GM12874 (cell line): Measurements from ENCODE around the gene DDX39B.

Source experiments
- CTCF ChIP-seq: IDR thresholded peaks from 2 replicates; pipeline ENCODE4 v1.5.1; 2011; ENCODE audit warnings: low read depth, mild to moderate bottlenecking, control low read depth, low read length, moderate library complexity; ENCODE audit not compliant: insufficient read depth

The DDX39B gene

DNA sequence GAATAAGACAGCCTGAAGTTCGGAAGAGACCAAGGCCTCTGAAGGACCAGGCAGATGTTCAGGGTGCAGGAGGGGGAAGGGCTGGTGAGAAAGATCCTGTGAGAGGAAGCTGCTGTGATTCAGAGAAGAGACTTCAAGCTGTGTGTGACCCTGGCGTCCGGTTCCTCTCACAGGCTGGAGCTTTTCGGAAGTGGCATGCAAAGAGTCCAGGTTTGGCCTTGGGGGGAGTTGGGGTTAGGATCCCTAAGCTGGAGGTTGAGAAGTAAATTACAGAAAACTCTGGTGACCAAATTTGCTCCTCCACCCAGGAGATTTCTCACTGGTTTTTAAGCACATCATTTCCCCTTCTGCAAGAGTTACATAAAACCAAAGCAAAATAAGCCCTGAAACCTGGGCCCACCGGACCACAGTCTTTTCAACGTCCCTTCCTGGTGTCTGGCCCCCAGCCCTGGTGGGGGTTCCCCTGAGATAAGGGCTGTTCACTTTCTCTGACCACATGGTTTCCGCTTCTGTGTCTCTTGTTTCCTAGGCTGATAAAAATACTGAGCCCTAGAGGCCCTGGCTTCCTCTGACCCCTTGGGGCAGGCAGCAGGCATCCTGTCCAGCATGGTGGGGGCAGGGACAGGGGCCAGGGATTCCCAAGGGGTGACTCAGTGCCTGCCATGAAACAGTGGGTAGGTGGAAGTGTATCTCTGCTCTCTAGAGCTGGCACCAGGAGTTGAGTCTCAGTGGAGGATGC, 18.3 kb upstream of the DDX39B start:
- no peak for TF ChIP-seq CTCF

- TF ChIP-seq CTCF: no peak
These were observed 17.8 kb upstream of the DDX39B start for GRCh38 chr6:31559606-31559957.

DNA sequence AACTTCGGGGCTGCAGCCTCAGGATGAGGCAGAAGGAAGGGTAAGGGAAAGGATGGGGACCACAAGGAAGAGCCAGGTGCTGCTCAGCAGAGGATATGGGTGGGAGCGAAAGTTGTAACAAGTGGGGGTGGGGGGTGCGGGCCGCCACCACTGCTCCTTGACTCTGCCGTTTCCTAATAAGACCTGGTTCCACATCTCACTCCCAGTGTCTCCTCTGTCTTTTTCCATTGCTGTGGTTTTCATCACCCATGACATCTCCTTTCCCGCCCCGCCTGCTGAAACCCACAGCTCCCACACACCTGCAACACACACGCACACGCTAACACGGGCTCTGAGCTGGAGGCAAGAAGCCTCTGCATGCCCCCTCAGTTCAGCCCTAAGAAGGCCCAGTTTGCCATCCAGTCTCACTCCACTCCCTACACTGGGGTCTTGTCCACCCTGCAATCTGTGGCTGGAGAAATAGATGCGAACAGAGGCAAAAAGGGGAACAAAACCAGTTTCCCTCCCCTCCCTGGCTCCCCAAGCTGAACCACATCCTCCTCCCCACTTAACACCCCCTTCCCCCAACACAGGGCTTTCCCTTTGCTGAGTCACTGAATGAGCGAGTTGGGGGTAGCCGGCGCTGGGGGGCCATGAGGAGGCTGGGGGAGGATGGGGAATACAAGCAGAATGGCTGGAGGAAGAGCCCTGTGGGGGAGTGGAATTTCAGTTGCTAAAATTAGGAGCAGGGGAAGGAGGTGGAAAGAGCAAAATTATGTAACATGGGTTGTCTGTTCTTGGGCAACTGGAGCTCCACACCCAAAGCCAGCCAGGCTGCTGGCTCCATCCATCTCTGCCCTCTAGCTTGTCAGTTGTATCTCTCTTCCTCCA, 17.1 kb upstream of the DDX39B start:
- no peak for TF ChIP-seq CTCF

- no peak for TF ChIP-seq CTCF
These were observed 16.5 kb upstream of the DDX39B start for GRCh38 chr6:31558318-31558625.

- TF ChIP-seq CTCF: no peak
These were observed 15.9 kb upstream of the DDX39B start for GRCh38 chr6:31557443-31558317.

GRCh38 chr6:31556307-31556706, 14.5 kb upstream of the DDX39B start:
- TF ChIP-seq CTCF: no peak

DNA sequence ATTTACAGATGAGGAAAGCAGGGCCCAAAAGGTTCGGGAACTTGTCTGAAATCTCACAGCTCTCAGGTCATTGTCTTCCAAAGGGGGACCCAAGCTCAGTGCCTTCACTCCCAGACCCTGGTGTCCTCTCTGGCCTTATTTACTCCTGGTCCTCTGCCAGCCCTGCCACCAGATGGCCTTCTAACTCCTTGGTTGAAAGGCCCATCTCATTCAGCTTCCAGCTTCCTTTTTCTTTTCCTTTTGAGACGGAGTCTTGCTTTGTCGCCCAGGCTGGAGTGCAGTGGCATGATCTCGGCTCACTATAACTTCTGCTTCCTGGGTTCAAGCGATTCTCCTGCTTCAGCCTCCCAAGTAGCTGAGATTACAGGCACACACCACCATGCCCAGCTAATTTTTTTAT, 9.6 kb upstream of the DDX39B start:
- TF ChIP-seq CTCF: peak; percentile 72
